Activated T-cell treated with anti-CD3 and anti-CD28 coated beads for 1 hour (primary cell): ENCODE measurements around the gene TRIM75.
"Not testable (repeated sequence)": the region's sequence is repeated elsewhere in the genome, so short reads cannot be mapped to it uniquely, and the experiment has no call there.

Experiments
- DNase-seq: peaks from one replicate; pipeline ENCODE4 v3.0.0-alpha.2; 2020; ENCODE audit warnings: low read depth

Gene TRIM75

DNA sequence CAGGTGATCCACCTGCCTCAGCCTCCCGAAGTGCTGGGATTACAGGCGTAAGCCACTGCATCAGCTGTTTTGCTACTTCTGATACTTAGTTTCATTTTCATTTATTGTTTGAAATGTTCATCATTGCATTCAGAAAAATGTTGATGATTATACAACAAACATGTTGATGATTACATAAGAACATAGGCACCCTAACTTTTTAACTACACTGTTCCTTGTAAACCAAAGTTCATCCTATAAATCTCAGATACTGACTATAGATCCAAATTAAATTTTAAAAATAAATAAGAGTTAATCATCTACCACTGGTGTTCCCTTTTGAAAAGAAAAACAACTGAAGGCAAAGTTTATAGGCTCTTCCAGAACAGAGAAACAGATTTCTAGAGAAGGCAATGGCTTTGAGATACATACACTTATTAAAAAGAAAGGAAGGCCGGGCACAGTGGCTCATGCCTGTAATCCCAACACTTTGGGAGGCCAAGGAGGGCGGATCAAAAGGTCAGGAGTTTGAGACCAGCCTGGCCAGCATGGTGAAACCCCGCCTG, 23.4 kb downstream of the TRIM75 start:
- DNase-seq: no peak

DNA sequence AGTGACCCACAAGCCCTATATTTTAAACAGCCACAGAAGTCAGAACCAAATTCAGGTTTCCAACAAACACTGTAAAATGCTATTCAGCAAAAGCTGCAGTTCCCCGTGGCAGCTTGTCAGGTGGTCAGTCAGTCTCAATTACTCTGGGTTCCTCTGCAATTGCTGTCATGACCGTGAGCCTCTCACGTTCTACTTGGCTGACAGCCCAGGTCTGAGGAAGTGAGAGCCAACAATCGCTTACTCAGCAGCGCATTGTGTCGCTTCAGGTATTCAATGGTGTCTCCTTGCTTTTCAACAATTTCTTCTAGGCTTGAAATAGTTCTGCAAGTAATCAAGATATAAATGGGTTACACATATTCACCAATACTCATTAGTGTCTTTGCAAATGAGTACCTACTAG, 25.8 kb downstream of the TRIM75 start:
- no peak for DNase-seq

DNA sequence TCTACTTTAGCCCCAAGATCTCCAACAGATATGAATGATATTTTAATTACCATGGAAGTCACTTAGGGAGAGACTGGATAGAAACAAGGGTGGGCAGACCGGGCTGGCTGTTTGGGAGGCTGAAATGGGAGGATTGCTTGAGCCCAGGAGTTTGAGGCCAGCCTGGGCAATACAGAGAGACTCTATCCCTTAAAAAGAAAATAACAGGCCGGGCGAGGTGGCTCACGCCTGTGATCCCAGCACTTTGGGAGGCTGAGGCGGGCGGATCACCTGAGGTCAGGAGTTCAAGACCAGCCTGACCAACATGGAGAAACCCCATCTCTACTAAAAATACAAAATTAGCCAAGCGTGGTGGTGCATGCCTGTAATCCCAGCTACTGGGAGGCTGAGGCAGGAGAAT, 31.1 kb downstream of the TRIM75 start:
- not testable (repeated sequence) for DNase-seq

DNA sequence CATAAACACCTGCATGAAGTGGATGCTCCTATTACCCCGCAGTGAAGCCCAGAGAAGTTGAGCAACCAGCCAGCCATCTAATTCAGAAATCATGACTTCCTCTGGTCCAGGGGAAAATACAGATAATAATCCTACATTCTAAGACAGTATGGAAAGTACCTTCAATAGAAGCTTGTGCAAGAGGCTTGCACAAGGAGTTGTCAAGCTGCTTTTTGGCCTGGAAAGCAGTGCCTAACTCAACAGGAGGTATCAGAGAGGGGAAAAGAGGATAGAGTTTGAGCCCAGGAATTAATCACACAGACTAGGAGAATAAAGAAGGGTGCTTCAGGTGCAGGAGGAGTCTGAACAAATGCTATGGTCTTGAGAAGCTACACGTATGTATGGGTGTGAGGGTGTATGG, 32.3 kb downstream of the TRIM75 start:
- no peak for DNase-seq

DNA sequence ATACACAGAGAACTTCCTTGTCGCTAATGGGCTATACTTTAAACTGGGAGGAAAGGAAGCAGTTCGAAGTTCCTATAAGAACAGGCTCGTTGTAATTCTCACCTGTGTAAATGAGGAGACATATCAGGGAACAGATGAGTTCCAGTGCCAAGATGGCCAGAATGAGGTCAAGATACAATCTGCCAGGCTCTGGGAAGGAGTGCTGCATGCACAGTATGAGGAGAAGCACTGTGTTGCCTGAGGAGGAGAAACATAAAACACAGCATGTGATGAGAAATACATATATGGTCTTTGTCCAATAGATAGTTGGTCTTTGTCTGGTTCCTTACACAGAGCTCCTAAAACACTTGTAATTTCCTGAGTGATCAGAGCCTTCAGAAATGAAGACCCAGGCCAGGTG, 34.7 kb downstream of the TRIM75 start:
- DNase-seq: no peak

DNA sequence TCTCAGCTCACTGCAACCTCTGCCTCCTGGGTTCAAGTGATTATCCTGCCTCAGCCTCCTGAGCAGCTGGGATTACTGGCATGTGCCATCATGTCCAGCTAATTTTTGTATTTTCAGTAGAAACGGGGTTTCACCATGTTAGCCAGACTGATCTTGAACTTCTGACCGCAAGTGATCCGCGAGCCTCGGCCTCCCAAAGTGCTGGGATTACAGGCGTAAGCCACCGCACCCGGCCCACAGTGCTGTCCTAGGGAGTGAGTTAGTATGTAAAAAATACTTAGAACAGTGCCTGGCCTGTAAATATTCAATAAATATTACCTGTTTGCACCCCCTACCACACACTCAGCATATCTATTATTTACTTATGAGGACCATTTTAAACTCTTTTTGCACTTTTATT, 38.5 kb downstream of the TRIM75 start:
- not testable (repeated sequence) for DNase-seq

DNA sequence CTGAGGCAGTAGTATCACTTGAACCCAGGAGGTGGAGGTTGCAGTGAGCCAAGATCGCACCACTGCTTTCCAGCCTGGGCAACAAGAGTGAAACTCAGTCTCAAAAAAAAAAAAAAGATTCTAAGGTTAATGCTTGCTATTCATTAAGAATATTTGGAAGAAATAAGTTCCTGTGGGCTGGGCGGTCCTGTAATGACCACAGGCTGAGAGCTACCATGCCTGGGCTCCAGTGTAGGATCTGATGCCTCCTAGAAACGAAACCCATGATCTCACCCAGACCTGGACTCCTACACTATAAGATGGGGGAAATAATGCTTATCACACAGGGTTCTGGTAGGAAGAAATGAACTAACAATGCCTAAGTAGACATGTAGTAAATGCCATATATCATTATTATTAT, 41.2 kb downstream of the TRIM75 start:
- DNase-seq: no peak

DNA sequence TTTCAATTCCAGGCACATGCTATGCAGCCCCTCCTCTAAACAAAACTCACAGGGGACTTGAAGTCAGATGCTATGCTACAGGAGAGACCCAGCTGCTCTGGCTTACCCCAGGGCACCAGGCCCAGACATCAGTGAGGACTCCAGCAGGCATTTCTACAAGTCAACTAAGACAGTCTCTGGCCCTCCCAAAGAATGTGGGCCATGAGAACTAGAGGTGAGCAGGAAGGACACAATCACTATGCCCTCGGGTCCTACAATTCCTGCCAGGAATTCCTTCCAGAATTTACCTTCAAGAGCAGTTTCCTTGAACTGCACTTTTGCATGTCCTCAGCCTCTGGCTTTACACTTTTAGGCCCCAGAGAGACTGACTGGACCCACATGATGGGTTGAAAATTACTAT, 41.6 kb downstream of the TRIM75 start:
- DNase-seq: no peak

DNA sequence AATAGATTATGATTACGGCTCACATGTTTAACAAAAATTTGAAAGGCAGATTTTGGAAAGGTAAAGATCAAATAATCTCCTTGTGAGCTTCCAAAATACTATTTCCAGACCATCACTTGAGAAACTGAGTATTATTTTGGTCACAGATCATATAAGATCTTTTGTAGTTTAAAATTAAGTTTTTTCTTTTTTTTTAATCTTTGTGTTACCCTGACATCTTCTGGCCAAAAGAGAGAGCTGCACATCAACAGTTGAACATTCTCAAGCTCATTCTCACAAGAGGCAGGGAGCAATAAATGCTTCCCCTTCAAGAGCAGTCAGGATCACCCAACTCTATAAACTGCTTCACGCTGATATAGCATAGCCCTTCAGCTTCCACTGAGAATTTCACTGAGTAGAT, 43.1 kb downstream of the TRIM75 start:
- no peak for DNase-seq

DNA sequence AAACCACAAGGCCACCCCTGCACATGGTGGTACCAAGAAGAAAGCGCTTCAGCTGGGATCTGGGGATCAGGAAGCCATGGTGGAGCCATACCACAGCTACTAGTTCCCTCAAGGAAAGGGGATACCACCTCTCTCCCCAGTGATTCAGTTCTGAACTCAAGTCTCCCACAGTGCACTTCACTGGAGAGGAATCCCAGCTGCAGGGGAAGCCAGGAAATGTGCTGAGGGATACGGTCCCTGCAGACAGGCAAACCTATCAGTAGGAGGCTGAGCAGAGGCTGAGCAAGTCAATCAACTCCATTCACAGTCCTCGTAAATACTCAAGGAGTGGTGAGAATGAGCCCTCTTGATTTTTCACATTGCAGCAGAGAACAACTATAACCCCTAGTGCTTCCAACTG, 48.0 kb downstream of the TRIM75 start:
- DNase-seq: no peak

DNA sequence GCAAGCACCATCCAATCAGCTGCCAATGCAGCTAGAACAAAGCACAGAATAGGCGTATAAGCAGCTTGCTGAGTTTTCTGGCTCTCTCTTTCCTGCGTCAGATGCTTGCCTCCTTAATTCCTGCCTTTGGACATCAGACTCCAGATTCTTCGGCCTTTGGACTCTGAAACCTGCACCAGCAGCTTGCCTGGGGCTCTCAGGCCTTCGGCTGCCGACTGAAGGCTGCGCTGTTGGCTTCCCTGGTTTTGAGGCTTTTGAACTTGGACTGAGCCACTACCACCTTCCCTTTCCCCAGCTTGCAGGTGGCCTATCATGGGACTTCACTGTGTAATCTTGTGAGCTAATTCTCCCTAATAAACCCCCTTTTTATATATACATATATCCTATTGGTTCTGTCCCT, 52.9 kb downstream of the TRIM75 start:
- no peak for DNase-seq
